Mucosa of rectum (tissue), 2 donors: ENCODE results near the gene MTCL1.
A peak's percentile ranks its signal among the peaks of the same experiment; 100 is the strongest.

Source experiments
- H3K27ac ChIP-seq, 2 donors: one replicate each; pipeline ENCODE4 v1.7.0; 2013; ENCODE audit warnings: inconsistent platforms in 2 of 2, low read depth in 2 of 2, low read length in 2 of 2
- H3K27me3 ChIP-seq, 2 donors: one replicate each; pipeline ENCODE4 v1.7.0; 2013; ENCODE audit warnings: low read length in 2 of 2; ENCODE audit not compliant: control insufficient read depth in 2 of 2, insufficient read depth in 2 of 2
- H3K36me3 ChIP-seq, 2 donors: one replicate each; pipeline ENCODE4 v1.7.0; 2013; ENCODE audit warnings: low read length in 2 of 2; ENCODE audit not compliant: control insufficient read depth in 2 of 2, insufficient read depth in 2 of 2
- H3K4me1 ChIP-seq, 2 donors: one replicate each; pipeline ENCODE4 v1.7.0; 2013; ENCODE audit warnings: low read length in 2 of 2, mild to moderate bottlenecking in 1 of 2; ENCODE audit not compliant: control insufficient read depth in 2 of 2, insufficient read depth in 2 of 2
- H3K4me3 ChIP-seq, 2 donors: one replicate each; pipeline ENCODE4 v1.7.0; 2013; ENCODE audit warnings: low read length in 2 of 2
- H3K9ac ChIP-seq, 2 donors: one replicate each; pipeline ENCODE4 v1.7.0; 2013; ENCODE audit warnings: low read length in 2 of 2, low read depth in 1 of 2, mild to moderate bottlenecking in 1 of 2
- H3K9me3 ChIP-seq, 2 donors: one replicate each; pipeline ENCODE4 v1.7.0; 2013; ENCODE audit warnings: low read length in 2 of 2; ENCODE audit not compliant: control insufficient read depth in 2 of 2
- donor health status: healthy.
- donor health status: Normal muscosa, but diverticular disease.

Gene MTCL1

DNA sequence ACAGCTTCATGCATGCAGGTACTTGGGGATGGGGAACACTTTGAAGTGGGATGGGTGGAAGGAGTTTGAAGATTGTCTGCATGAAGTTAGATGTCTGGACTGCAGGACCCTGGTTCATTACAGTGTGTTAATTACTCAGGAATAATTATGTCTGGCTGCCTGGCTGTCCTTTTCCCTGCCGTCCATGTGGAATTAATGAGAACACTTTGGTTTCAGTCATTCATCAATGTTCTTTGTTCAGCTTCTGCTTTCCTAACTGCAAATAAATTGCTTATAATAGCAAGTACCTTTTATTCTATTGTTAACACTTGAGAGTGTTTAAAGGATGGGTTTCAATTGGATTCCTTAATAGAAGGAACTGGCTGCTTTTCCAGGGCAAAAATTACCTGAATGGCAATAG is 35.8 kb downstream of the MTCL1 start:
- no peaks in the 10 kb centered on the region for H3K27me3 ChIP-seq
- H3K9me3 ChIP-seq = no peaks in the 10 kb centered on the region
- no peak overlapping the region for H3K9ac ChIP-seq
- H3K4me3 ChIP-seq = no peak overlapping the region
- no peaks in the 10 kb centered on the region for H3K36me3 ChIP-seq
- H3K27ac ChIP-seq = no peak overlapping the region
- H3K4me1 ChIP-seq = no peaks in the 10 kb centered on the region

DNA sequence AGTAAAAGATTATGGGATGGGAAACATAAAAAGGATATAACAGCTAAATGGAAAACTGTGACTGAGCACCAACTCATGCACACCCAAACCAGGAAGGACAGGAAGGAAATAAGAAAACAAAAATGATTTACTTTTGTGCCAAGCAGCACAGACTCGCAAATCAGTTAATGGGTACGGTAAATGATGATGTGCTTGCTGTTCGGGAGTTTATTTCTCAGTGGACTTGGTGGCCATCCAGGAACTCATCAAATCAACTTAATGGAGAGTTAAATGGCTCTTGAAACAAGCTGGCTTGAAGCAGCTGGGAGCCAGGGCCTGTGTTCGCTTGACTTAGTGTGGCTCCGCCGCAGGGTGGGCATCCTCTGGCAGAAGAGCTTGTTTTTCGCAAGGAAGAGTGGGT is 36.2 kb downstream of the MTCL1 start:
- Histone ChIP-seq H3K4me3 (no peak overlapping the region), H3K9ac (no peak overlapping the region), H3K36me3 (no peaks in the 10 kb centered on the region), H3K27me3 (no peaks in the 10 kb centered on the region), H3K9me3 (no peaks in the 10 kb centered on the region), H3K4me1 (no peaks in the 10 kb centered on the region), H3K27ac (no peak overlapping the region)

DNA sequence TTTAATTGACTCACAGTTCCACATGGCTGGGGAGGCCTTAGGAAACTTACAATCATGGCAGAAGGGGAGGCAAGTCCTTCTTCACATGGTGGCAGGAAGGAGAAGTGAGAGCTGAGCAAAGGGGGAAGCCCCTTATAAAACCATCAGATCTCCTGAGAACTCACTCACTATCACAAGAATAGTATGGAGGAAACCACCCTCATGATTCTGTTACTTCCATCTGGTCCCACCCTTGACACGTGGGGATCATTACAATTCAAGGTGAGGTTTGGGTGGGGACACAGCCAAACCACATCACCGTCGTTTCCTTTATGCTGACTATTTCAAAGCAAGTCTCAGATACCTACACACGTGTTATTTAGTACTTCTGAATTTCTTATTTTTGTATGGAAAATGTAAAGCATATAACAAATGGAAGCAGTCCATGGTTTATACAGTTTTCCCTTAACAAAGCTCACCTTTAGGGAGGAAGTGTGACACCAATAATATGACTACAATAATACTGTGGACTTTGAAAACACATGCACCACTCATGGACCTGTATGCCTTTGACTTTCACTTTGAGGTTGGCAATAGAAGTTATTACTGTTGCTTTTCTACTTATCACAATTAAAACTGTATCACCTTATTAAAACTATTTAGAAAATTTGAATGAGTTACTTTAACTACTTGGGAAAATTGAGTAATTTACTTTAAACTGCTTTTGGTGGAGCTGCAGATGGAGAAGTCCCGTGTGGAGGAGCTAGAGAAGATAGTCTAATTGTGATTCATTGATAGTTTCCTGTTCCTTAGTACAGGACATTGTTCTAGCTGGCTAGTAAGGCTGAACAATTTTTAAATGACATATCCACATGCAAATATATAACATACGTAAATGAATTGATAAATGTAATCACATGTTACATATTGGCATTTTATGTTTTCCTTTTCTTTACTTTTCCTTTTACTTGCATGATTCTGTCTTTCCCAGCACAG is 37.3 kb downstream of the MTCL1 start:
- no peaks in the 10 kb centered on the region for H3K36me3 ChIP-seq
- H3K9me3 ChIP-seq = no peaks in the 10 kb centered on the region
- H3K27ac ChIP-seq = no peak overlapping the region
- peaks cover 0 to 1% of the 10 kb centered on the region in 2 donors for H3K27me3 ChIP-seq
- no peak overlapping the region for H3K9ac ChIP-seq
- no peaks in the 10 kb centered on the region for H3K4me1 ChIP-seq
- no peak overlapping the region for H3K4me3 ChIP-seq

DNA sequence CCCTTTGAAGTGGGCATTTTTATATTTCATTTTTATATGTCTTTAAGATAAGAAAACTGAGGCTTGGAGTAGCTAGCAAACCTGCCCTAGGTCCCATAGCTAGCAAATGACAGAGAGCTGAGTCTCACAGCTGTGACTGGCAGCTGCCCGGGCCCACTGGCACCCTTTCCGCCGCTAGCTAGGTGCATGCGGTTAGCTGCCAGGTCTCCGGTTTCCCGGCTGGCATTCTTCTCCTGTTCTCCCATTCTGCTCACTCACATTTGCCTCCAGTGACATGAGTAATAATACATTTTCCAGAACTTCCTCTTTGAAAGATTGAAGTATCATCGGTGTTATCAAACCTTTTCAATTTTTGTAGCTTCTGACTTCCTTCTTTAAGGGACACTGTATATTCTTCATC is 38.7 kb downstream of the MTCL1 start:
- no peaks in the 10 kb centered on the region for H3K4me1 ChIP-seq
- H3K9me3 ChIP-seq = no peaks in the 10 kb centered on the region
- H3K27me3 ChIP-seq = peaks cover 0 to 5% of the 10 kb centered on the region in 2 donors
- no peak overlapping the region for H3K4me3 ChIP-seq
- no peak overlapping the region for H3K9ac ChIP-seq
- no peaks in the 10 kb centered on the region for H3K36me3 ChIP-seq
- no peak overlapping the region for H3K27ac ChIP-seq

DNA sequence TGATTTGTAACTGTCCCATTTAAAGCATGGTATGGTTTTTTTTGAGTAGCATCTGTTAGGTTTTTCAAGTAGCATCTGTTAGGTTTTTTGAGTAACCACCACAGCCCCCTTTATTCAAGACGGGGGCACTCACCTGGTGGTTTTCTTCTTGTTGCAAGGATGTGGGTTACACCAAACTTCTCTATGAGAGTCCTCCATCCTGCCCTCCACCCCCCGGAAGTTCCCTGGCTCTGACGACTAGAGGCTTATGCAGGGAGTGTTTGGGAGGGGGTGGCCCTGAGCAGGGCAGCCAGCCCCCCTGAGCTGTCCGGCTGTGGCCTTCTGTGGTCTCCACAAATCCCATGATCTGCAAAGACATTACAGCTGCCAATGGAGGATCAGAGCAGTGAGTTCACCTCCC is 39.3 kb downstream of the MTCL1 start:
- no peak overlapping the region for H3K27ac ChIP-seq
- peaks cover 0 to 5% of the 10 kb centered on the region in 2 donors for H3K27me3 ChIP-seq
- no peaks in the 10 kb centered on the region for H3K4me1 ChIP-seq
- no peaks in the 10 kb centered on the region for H3K36me3 ChIP-seq
- no peaks in the 10 kb centered on the region for H3K9me3 ChIP-seq
- no peak overlapping the region for H3K4me3 ChIP-seq
- H3K9ac ChIP-seq = no peak overlapping the region

DNA sequence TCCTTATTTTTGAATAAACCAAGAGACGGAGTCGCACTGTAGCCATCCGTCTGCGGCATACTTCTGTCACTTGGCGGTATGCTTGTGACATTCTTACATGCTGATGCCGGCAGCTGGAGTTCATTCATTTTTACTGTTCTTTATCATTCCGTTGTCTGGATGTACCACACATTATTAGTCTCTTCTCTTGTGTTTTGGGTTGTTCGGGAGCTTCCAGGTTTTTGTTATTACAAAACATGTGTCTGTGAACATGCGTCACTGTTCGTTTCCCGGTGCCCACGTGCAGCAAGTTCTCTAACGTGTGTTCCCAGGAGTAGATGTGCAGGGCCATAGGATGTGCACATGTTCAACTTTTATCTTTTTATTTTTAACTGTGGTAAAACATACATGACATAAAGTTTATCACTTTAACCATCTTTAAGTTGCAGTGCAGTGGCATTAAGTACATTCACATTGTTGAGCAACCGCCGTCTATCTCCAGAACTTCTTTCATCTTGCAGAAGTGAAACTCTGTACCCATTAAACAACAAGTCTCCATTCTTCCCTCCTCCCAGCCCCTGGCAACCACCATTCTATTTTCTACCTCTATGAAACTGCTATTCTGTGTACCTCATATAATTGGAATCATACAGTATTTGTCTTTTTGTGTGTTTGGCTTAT is 40.1 kb downstream of the MTCL1 start:
- H3K9me3 ChIP-seq = no peaks in the 10 kb centered on the region
- H3K4me1 ChIP-seq = peaks cover 0 to 3% of the 10 kb centered on the region in 2 donors
- H3K36me3 ChIP-seq = no peaks in the 10 kb centered on the region
- no peak overlapping the region for H3K27ac ChIP-seq
- H3K27me3 ChIP-seq = peaks cover 0 to 5% of the 10 kb centered on the region in 2 donors
- no peak overlapping the region for H3K9ac ChIP-seq
- no peak overlapping the region for H3K4me3 ChIP-seq

DNA sequence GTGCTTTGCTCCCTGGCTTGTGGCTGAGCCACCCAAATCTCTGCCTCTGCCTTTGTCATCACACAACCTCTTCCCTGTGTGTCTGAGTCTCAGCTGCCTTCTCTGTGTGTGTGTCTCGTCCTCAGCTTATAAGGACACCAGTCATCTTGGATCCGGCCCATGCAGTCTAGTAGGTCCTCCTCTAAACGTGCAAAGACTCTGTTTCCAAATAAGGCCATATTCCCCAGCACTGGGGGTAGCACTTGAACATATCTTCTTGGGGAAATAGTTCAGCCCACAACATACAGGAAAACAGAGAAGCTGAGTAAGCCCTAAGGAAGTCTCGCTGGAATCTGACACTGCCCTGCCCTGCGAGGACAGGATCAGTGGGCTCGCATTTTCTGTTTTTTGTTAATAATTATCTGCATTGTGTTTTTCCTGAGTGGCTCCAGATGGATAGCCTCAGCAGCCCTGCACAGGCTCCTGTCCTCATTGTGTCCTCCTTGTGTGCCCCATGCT is 42.1 kb downstream of the MTCL1 start:
- H3K9me3 ChIP-seq = no peaks in the 10 kb centered on the region
- H3K9ac ChIP-seq = no peak overlapping the region
- peak overlapping the region; percentile 11 to 44 for H3K27ac ChIP-seq
- H3K27me3 ChIP-seq = peaks cover 0 to 5% of the 10 kb centered on the region in 2 donors
- H3K36me3 ChIP-seq = no peaks in the 10 kb centered on the region
- no peak overlapping the region for H3K4me3 ChIP-seq
- H3K4me1 ChIP-seq = peaks cover 0 to 3% of the 10 kb centered on the region in 2 donors

DNA sequence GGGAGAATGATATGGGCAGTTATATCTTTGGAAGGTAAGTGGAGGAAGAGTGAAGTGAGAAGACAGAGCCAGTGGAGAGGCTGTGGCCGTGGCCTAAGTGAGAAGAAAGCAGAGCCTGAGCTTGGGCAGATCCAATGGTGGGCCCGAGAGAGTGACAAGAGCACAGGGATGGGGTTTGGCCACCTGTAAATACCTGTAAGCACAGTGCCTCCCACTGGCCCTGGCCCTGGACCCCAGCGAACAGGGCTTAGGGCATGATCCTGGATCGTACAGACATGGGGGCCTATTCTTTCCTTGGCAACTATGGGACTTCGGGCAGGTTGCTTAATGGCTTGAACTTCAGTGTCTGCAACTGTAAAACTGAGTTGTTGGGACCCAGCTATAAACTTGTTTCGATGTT is 44.1 kb downstream of the MTCL1 start:
- Histone ChIP-seq H3K9me3 (no peaks in the 10 kb centered on the region), H3K27me3 (peaks cover 3 to 5% of the 10 kb centered on the region in 2 donors), H3K36me3 (no peaks in the 10 kb centered on the region), H3K4me1 (peaks cover 0 to 3% of the 10 kb centered on the region in 2 donors), H3K9ac (no peak overlapping the region), H3K27ac (no peak overlapping the region), H3K4me3 (no peak overlapping the region)

DNA sequence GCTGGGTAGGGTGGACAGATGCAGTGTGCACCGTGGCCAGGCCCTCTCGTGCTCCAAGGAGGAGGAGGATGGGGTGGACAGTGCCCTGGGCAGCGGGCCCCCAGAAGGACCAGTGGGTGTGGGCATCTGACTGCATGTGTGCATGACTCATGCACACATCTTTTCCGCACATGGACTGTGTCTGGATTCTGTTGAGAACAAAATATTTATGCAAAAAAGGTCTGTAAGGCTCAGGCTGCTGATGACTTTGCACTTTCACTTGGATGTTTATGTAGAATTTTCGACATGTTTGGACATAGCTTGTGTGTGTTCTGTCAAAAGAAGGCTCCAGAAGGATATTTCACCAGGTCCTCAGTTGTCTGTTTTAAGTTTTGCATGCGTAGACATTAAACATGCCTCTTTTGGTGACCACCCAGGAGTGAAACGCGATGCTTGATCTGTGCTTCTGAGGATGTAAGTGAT is 45.6 kb downstream of the MTCL1 start:
- Histone ChIP-seq H3K36me3 (no peaks in the 10 kb centered on the region), H3K27ac (peak overlapping the region; percentile 27 to 57), H3K9ac (no peak overlapping the region), H3K27me3 (peaks cover 3 to 5% of the 10 kb centered on the region in 2 donors), H3K4me3 (no peak overlapping the region), H3K9me3 (no peaks in the 10 kb centered on the region), H3K4me1 (peaks cover 0 to 3% of the 10 kb centered on the region in 2 donors)

DNA sequence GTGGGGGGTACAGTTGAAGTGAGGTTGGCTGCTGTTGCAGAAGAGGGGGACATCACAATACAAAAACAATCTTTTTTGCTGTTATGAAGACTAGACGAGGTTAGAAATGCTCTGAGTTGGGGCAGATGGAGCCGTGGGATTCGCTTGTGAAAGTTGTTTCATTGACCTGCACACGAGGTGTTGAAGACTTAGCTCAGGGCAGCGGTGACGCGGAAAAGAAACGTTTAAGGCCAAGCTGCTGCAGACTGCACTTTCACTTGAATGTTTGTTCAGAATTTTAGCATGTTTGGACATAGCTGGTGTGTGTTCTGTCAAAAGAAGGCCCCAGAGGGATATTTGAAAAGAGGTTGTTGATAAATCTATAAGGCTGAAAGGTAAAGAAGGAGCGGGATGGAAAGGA is 46.3 kb downstream of the MTCL1 start:
- Histone ChIP-seq H3K27me3 (peaks cover 5 to 6% of the 10 kb centered on the region in 2 donors), H3K36me3 (no peaks in the 10 kb centered on the region), H3K9ac (no peak overlapping the region), H3K4me3 (no peak overlapping the region), H3K27ac (peak overlapping the region; percentile 7 to 35), H3K4me1 (peaks cover 0 to 3% of the 10 kb centered on the region in 2 donors), H3K9me3 (no peaks in the 10 kb centered on the region)
